K562 (cell line): ENCODE data around the gene KLK14. TPM values are rescaled to one million over a fixed set of nuclear protein-coding genes. Genes with fewer than 3 reads are reported as not detected.

Experiments
- BCOR ChIP-seq: fragments of 450-650 bp; IDR thresholded peaks from 2 replicates; pipeline ENCODE4 v1.6.1; 2016
- CBX1 ChIP-seq: sonication (generic); IDR thresholded peaks from 2 replicates; pipeline ENCODE4 v1.6.1; 2016; ENCODE audit warnings: antibody characterized with exemption, low read depth, mild to moderate bottlenecking
- CREBBP ChIP-seq: IDR thresholded peaks from one replicate; pipeline ENCODE4 v1.6.1; 2012; ENCODE audit warnings: low read depth, mild to moderate bottlenecking, control low read depth, inconsistent platforms, low read length
- ILK ChIP-seq: fragments of 450-650 bp; IDR thresholded peaks from 2 replicates; pipeline ENCODE4 v1.6.1; 2016; ENCODE audit warnings: missing genetic modification characterization, low read depth, mild to moderate bottlenecking, missing compliant biosample characterization, moderate library complexity, borderline replicate concordance
- PCBP1 ChIP-seq: fragments of 200-400 bp; formaldehyde crosslinking; IDR thresholded peaks from 2 replicates; pipeline ENCODE4 v1.6.1; 2018; ENCODE audit warnings: mild to moderate bottlenecking, low read depth, low read length; ENCODE audit not compliant: poor library complexity, severe bottlenecking
- SAP30 ChIP-seq: fragments of 200-600 bp; sonication (generic); IDR thresholded peaks from 2 replicates; pipeline ENCODE4 v1.6.1; 2012; ENCODE audit warnings: borderline replicate concordance, low read depth, mild to moderate bottlenecking, moderate library complexity, low read length, control low read depth, inconsistent platforms; ENCODE audit not compliant: insufficient read depth, poor library complexity, severe bottlenecking
- TSHZ1 ChIP-seq: fragments of 250-450 bp; sonication (Bioruptor Pico); IDR thresholded peaks from 2 replicates; pipeline ENCODE4 v1.4.0; 2020; ENCODE audit warnings: mild to moderate bottlenecking, moderate library complexity
- ZMIZ1 ChIP-seq, 2 experiments: fragments of 150-350 bp in 1 of 2; IDR thresholded peaks; 2 replicates each; pipeline ENCODE4 v1.6.1; 2012 to 2016; ENCODE audit warnings: low read depth in 2 of 2, low read length in 2 of 2, mild to moderate bottlenecking in 1 of 2, moderate library complexity in 1 of 2
- ZNF175 ChIP-seq: fragments of 200-800 bp; sonication (Bioruptor generic); IDR thresholded peaks from 2 replicates; pipeline ENCODE4 v1.6.1; 2016; ENCODE audit warnings: low read depth, mild to moderate bottlenecking, missing genetic modification characterization, missing compliant biosample characterization
- ZNF318 ChIP-seq, 2 experiments: fragments of 450-650 bp; IDR thresholded peaks; 2 replicates each; pipeline ENCODE4 v1.6.1; 2016; ENCODE audit warnings: mild to moderate bottlenecking in 2 of 2, borderline replicate concordance in 1 of 2, low read depth in 1 of 2, moderate library complexity in 1 of 2
- ZNF696 ChIP-seq: fragments of 250-450 bp; sonication (Bioruptor Pico); conservative IDR thresholded peaks from 2 replicates; pipeline ENCODE4 v1.4.0; 2020; ENCODE audit warnings: mild to moderate bottlenecking, moderate library complexity
- polyA plus RNA-seq, 8 experiments: library from polyadenylated mRNA; depleted of rRNA in 4 of 8; stranded (reverse) in 5 of 8; unstranded in 3 of 8; fragments of >200 nt; fragmentation: Nextera tagmentation in 2 of 8; fragmentation: Illumina TruSeq in 1 of 8; extraction: Ambion mirVana in 2 of 8; extraction: Trizol in 1 of 8; gene quantifications; 2 replicates each; pipeline versions ENCODE4 v1.2.1 to v1.2.3, GENCODE V29; 2011 to 2014; ENCODE audit warnings: inconsistent platforms in 1 of 8, missing spikeins in 1 of 8
- total RNA-seq, 7 experiments: library from RNA; depleted of rRNA in 6 of 7; stranded (reverse); fragments of >200 nt in 6 of 7; fragmentation: Illumina TruSeq in 2 of 7; extraction: Trizol in 2 of 7; gene quantifications; 2 replicates each; pipeline versions ENCODE4 v1.2.1 to v1.2.3, GENCODE V29; 2011 to 2021; ENCODE audit warnings: low replicate concordance in 1 of 7

Gene KLK14
- total and polyA plus RNA-seq, 9 of the 15 experiments (the other 6 are each of a cell fraction or from before 2014, with no cell fraction given) = not detected

GRCh38 chr19:51107406-51108065 lies 24.8 kb upstream of the KLK14 start (continued):
- TF ChIP-seq ZNF318 (IDR thresholded peaks at IDR 0.05; ENCODE audit: borderline replicate concordance in 1 of 2, low read depth in 1 of 2) = no peak
- no peak for TF ChIP-seq CREBBP
- no peak for TF ChIP-seq PCBP1
- no peak for TF ChIP-seq BCOR
- TF ChIP-seq ZNF175 (CRISPR knock-in tag) = no peak
- no peak for TF ChIP-seq ZMIZ1 (IDR thresholded peaks at IDR 0.05; ENCODE audit: low read depth in 2 of 2, low read length in 2 of 2)
- peak; percentile 42 for TF ChIP-seq SAP30
- no peak for TF ChIP-seq TSHZ1 (CRISPR knock-in tag)
- TF ChIP-seq CBX1 = no peak
- TF ChIP-seq ILK (tag) = no peak
- TF ChIP-seq ZNF696 (CRISPR knock-in tag) = no peak
